Umbilical cord (tissue), 2 donors: ENCODE results near the gene GPR45. TPM values are rescaled to one million over a fixed set of nuclear protein-coding genes. Genes with fewer than 3 reads are reported as not detected.
A peak's percentile ranks its signal among the peaks of the same experiment; 100 is the strongest.
"Not testable (repeated sequence)": the region's sequence is repeated elsewhere in the genome, so short reads cannot be mapped to it uniquely, and the experiment has no call there.

Source experiments
- DNase-seq: peaks from one replicate; pipeline ENCODE4 v3.0.0-alpha.2; 2015; ENCODE audit warnings: low spot score
- total RNA-seq: library from RNA; depleted of rRNA; stranded (reverse); fragments of >200 nt; gene quantifications from one replicate; pipeline ENCODE4 v1.2.3, GENCODE V29; 2014; ENCODE audit warnings: low replicate concordance; ENCODE audit not compliant: insufficient read depth

Gene GPR45
- not detected for total RNA-seq

GRCh38 chr2:105241443-105241842, at the start of gene GPR45:
Gene GPR45 (plus strand): TSS chr2:105241743. CDS start chr2:105241859, 116 bp downstream.
- no peak for DNase-seq

GRCh38 chr2:105194022-105194675, 47.4 kb upstream of the GPR45 start:
- no peak for DNase-seq

- no peak for DNase-seq
These were observed 44.9 kb upstream of the GPR45 start for GRCh38 chr2:105196651-105197050.

- no peak for DNase-seq
These were observed 25.9 kb upstream of the GPR45 start for GRCh38 chr2:105215586-105216192.

GRCh38 chr2:105220604-105221003, 20.9 kb upstream of the GPR45 start:
- peak; percentile 34 for DNase-seq

- DNase-seq = no peak
These were observed 17.1 kb upstream of the GPR45 start for GRCh38 chr2:105224444-105224843.

- peak; percentile 34 for DNase-seq
These were observed 10.3 kb upstream of the GPR45 start for GRCh38 chr2:105231232-105231619.

GRCh38 chr2:105235388-105236059, 6.0 kb upstream of the GPR45 start:
- peak; percentile 90 for DNase-seq

GRCh38 chr2:105236060-105236424, 5.5 kb upstream of the GPR45 start:
- no peak for DNase-seq

GRCh38 chr2:105237045-105237765, 4.3 kb upstream of the GPR45 start:
- no peak for DNase-seq

- DNase-seq = no peak
These were observed 2.8 kb upstream of the GPR45 start for GRCh38 chr2:105238664-105239240.

GRCh38 chr2:105239924-105240323, 1.6 kb upstream of the GPR45 start:
- peak; percentile 67 for DNase-seq

- DNase-seq = no peak
These were observed 897 bp downstream of the GPR45 start for GRCh38 chr2:105242286-105242993.

- no peak for DNase-seq
These were observed 2.4 kb downstream of the GPR45 start for GRCh38 chr2:105243961-105244360.

GRCh38 chr2:105244451-105244850, 2.9 kb downstream of the GPR45 start:
- DNase-seq = no peak

GRCh38 chr2:105248316-105249070, 7.0 kb downstream of the GPR45 start:
- DNase-seq = no peak

- DNase-seq = no peak
These were observed 7.6 kb downstream of the GPR45 start for GRCh38 chr2:105249181-105249580.

GRCh38 chr2:105249891-105250290, 8.3 kb downstream of the GPR45 start:
- DNase-seq = no peak

- DNase-seq = not testable (repeated sequence)
These were observed 9.6 kb downstream of the GPR45 start for GRCh38 chr2:105251016-105251648.

- DNase-seq = no peak
These were observed 10.7 kb downstream of the GPR45 start for GRCh38 chr2:105252271-105252670.
